ENCODE measurements around the gene COL4A1.

COL4A1 gene

DNA sequence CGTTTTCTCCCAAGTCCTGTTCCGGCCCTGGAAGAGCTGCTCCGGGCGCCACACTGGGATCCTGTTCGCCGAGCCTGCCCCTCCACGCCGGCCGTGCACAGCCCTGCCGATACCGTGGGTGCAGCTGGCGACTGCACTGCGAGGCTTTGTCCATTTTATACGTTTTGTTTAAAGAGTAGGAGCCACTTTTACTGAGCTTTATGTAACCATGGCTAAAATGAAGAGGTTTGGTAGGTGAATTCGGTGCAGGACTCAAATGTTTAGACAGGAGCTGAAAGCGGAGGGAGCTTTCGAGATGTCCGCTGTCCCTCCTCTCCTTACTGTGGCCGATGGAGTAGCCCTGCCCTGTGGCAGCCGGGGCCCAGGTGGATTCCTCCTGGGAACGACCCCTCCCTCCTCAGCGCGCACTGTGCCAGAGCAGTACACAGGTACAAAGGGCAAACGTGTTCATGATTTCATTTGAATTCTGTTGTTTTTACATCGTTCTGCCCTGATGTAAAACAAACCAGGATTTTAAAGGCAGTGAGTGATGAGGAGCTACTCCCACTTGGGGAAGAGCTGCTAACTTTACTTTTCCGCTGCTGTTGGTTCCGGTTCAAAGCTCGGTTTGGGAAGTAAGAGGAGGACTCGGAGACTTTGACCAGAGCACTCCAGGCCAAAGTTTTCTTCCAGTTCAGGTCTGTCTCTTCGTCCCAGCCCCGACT lies 1.9 kb upstream of the COL4A1 start:
- no peak for DNase-seq

DNA sequence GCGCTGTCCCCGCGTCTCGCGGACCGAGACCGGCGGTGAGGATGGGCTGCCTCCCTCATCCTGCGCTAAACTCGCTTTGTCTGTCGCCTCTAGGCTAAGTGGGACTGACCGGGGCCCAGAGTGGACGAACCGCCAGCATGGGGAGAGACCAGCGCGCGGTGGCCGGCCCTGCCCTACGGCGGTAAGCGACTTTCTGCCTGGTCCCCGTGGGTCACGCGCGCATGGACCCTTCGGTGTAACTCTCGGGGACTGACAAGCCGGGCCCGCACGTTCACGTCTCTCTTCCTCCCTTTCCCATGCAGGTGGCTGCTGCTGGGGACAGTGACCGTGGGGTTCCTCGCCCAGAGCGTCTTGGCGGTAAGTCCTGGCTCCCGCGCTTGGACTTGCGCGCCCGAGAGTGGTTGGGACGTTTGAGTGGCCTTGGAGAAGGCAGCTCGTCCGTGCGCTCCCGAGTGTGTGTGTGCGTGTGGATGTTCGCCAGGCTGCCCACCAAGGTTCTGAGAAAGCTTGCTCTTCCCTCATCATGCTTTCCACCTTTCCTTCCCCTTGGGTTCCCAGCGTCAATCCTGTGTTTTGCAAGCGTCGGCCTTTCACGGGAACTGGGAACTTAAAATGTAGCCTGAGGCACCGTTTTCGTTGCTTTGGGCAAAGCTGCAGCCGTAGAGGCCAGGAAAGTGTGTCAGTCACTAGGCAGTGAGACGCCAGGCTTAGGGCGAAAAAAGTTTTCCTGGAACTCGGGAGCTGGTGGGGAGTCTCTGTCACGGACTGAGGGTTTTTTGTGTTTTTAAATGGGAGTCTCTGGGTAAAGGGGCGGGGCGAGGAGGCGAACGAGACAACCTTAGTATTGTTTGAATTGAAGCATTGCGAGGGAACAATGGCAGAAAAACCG lies 1.1 kb upstream of the COL4A1 start:
- DNase-seq: no peak

DNA sequence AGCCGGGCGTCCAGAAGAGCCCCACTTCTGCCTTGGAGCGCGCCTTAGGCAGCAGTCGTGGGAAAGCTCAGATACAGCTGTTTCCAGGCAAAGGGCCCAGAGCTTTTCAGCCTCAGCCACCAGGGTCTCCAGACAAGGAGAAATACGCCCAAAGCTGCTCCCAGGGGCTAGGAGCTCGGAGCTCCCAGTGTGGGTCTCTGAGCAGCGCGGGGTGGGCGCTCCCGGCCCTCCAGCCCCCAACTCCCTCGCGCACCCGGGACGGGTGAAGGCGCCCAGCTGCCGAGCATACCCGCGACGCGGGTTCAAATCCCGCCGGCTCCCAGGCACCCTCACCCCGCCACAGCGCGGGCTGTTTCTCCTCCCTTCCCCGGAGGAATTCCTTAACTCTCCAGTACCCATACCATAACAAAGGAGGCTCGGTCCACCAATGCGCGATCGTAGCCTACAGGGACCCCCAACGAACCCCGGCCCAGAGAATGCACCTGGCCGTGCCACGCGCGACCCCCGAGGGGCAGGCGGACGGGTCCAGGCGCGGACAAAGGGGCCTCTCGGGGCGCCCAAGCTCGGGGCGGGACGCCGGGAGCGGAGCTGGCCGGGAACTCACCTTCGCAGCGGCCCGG lies 507 bp downstream of the COL4A1 start:
- no peak for DNase-seq

DNA sequence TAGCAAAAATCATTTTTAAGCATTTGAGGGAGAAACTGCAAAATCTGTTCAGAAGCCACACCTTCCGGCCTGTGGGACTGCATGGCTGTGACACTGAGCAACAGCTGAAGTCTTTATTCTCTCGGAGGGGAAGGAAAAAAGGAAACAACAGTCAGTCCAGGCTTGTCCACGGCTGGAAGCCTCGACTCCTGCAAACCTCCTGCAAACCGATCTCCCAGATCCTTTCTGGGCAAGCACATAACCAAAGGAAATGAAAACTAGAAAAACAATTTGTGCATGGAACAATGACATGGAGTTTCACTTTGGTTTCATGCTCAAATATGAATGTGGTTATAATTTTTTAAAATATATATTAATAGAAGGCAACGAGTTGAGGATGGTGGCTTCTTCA lies 1.0 kb downstream of the COL4A1 start:
- no peak for DNase-seq

DNA sequence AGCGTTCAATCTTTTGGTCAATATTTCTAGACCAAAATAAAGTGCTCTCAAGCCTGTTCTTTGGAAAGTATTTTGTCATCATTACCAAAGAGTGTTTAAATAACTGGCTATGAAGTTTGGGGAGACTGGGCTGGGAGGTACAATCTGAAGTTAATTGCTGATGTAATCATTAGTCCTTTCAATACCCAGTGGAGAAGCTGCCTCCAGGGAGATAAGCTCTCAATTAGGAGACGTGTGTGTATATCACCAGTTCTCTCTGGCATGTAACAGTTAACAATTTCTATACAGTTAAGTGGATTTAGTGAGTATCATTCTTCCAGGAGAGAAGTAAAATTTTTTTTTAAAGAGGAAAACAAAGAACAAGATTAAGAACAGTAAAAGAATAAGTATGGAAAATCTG lies 1.4 kb downstream of the COL4A1 start:
- DNase-seq: no peak

DNA sequence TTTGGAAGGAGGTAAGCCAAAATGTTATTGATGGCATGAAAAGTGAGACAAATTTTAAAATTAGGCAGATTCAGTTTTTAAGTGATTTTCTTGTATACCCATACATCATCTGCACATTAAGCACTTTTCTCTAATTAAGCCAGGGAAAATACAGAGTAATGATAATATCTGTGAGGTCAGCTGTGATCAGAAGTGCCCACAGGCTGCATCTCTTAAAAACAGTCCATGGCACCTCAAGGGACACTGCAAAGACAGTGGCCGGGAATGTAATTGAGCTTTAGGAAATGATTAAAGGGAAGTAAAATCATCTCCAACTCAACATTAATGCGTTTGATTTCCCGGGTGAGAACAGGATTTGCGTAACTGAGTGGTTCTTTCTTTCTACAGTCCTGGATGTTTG lies 2.0 kb downstream of the COL4A1 start:
- no peak for DNase-seq

DNA sequence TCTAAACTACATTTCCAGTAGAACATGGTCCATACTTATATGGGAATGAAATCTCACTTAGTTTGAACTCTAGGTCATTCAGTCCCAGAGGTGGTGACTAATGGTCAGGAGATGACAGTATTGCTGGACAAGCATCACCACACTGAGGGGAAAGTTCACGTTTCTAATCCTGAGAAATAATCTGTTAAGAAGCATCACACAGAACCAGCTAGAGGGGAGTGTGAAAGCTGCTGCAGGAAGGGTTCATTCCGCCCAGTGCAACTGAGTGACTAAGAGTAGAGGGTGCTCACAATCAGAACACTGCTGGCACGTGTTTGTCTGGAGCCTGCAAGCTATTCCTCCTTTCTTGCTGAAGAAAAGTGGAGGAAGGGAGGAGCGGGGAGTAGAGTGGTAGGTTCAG lies 2.7 kb downstream of the COL4A1 start:
- no peak for DNase-seq

DNA sequence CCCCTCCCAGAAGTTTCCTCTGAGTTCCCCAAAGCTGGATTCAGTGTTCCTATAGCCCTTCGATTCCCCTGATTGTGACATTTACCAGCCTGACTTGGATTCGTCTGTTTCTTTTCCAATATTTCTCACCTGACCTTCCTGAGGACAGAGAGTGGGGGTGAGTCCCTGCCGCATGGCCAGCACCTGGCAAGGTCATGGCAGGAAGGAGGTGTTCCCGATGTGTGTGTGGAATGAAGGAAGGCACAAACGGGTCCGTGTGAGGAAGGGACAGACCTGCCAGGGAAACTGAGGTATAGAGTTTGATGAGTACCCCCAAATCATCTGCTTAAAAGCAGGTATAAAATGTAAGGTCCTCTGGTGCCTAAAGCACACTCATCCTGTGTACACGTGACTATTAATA lies 3.3 kb downstream of the COL4A1 start:
- no peak for DNase-seq

DNA sequence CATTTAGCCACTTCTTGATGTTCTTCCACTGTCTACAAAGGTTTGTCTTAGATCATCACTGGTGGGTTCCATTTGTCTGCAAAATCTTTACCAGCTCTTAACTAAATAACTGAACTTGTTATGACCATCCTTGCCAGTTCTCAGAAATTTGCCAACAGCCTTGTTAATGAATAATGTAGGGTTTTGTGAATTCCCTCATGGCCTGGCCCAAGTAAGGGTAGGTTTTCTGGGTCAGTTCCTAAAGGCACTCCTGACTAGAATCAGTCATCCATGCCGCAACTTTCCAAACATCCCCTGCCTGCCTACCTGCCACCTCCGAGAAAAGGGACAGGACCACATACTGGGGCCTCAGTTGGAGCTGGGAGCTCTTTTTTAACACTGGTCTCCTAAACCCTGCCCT lies 4.0 kb downstream of the COL4A1 start:
- DNase-seq: no peak

DNA sequence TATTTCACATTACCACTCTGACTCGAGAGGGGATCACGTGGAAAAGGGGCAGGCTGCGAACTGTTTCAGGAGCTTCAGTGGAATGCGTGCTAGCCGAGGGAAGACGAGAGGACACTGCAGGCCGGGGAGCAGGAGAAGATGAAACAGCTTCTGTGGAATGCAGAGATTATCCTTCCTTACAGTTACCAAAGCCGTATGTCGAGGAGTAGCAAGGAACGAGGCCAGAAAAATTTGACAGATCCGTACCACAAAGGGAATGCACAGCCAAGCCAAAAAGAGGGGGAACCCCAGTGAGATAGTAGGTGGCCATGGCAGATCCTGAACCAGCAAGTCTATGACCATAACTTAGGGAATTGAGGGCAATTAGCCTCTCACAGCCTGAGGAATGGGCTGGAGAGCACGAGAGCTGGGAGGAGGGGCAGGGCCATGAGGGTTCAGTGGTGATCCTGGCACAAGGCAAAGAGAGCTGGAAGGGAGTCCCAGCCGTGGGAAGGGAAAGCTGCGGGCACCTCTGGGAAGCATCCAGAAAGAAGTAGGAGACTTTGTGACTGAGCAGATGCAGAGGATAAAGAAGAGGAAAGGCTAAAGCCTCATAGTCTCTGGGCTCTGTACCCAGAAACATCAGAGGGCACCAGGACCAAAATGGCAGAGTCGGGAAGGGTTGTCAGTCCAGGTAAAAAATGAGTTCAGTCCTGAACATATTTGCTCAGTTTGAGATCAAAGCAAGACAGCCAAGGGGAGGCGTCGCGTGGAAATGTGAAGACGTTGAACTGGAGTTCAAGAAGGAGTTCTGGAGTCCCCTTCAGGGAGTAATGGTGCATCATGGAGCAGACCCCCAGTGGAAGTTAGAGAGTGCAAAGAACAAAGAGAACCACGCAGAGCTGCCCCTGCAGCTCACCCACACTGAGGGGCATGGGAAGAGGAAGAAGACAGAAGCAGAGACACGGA lies 5.1 kb downstream of the COL4A1 start:
- no peak for DNase-seq

DNA sequence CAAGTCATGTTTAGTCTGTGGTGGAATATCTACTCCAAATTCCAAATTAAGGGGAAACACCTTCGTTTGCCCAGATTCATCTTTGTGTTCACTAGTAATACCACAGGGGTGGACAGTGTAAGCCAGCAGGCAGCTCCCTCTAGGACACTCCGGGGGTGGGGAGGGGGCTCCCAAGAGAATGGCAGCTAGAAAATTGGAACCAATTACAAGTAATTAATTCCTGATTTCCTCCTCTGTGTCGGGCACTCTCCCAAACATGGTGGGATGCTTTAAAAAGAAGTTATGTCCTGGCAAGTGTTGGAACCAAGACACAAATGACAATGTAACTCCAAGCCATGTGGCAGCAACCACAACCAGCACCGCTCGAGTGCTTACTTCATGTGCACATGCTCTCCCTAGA lies 5.9 kb downstream of the COL4A1 start:
- no peak for DNase-seq

DNA sequence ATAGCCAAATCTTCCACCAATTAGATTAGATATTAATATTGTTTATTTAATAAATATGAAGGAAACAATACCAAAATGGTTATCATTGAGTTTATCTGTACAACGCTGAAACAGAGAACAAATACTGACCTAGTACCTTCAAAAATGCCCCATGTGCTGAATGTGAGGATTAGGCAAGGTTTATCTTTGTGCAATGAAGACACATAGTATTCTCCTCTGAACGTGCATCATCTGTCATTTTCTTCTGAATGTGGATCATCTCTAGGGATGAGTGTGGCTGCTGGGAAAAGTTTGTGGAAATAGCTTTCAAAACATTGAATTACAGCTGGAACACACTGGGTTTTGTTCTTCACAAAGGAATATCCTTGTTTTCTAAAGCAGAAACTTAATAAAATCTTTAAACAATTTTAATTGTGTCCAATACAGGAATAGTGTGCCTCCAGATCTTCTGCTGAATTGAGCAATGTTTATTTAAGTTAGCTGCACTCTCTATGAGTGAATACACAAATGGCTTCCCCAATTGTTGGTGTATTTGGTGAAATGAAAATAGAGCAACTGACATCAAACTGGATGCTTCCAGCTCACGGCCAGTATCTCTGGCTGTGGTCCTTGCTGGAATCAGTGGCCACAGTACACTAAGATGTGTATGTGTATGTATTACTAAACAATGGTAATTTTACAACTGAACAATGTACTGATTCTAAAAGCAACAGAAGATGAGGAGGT lies 6.7 kb downstream of the COL4A1 start:
- DNase-seq: no peak

DNA sequence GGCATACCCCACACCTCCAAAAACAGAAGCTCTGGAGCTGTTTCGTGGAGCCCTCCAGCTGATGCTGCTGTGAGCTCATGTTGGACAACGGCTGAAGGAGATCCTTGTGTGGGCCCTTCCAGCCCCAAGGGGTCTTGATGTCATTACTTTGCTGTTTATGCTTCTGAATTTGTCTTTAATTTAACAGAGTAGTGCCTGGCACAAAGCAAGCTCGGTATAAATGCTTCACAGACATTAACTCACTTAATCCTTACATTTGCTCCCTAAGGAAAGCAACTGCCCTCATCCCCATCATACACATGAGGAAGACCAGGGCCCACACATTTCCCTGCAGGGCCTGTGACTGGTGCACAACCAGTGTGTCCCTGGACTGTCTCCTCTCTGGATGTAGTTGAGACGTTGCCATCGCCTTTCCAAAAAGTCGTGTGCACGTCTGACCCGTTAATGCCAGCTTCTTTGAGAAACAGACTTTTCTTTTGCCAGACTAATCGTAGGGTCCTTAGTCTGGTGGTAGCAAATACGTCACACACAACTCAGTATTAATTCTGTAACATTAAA lies 7.6 kb downstream of the COL4A1 start:
- no peak for DNase-seq

DNA sequence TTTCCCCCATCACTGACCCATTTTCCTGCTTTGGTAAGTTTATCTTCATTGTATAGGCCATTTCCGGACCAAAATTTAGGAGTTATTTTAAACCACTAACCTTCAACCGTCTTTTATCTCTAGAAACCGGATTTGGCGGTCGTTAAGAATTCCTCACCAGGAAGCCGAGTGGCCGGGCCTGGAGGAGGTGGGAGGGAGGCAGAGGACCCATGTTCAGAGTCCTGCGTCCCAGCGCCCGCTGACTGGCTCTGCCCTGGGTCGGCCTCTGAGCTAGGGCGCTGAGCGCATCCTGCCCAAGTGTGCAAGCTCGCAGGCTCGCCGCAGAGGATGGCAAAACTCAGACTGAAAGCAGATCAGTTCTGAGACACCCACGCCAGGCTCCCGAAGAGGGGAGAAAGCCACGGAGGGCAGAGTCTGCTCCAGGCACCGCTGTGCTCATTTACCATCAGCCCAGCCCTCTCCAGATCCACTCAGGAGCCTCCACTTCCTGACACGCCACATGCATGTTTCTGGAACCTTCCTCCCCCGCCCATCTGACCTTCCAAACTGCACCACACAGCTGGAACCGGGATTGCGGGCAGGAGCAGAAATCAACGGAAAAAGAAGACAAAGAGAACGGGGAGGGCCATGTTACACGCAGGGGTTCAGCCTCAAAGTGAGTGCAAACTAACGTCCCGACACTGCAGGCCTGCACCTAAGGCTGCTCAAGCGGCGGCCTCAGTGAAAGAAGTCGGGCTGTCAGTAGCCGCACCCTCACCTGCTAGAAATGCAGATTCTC lies 8.3 kb downstream of the COL4A1 start:
- peak in 1 of 2 donors; percentile 54 for DNase-seq

DNA sequence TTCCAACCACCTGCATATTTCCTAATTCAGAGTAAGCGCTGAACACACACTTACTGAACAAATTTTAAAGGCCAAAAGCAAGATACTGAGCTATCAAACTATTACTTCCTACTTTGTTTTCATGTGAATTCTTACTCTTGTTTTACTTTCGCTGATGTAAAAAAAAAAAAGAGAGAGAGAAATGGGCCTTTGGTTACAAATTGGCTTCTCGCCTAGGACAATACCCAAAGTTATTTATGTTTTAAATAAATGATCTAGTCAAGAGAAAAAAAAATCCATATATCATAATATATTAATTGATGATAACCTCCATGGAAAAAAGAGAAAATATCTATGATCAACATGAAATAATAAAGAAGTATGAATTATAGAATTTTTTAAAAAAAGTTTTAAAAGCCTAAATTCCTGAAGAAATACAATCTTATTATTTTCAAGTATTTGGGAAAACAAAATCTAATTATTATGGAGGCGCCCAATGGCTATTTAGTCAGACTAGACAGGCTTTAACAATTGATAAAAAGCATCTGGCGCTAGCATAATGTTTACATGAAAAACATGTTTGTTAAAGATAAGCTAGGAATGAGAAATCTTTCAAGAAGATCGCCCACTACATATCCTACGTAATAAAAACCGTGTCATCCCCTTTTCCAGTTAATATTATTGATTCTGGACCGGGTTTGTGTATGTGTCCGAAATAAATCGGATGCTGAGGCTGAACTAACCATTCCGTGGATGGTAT lies 9.0 kb downstream of the COL4A1 start:
- DNase-seq: no peak

DNA sequence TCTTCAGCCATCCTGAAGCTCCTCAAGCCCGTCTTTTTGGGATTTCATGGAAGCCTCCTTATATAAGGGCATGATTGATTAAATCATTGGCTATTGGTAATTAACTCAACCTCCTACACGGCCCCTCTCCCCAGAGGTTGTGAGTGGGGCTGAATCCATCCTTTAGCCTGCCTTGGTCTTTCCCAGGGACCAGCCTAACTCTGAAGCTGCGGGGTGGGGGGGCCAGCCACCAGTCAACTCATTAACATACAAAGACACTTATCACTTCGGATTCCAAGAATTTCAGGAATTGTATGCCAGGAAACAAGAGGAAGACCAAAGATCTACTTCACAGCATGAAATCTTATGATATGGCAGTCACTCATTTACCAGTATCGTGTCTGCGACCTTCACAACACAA lies 9.9 kb downstream of the COL4A1 start:
- DNase-seq: no peak

DNA sequence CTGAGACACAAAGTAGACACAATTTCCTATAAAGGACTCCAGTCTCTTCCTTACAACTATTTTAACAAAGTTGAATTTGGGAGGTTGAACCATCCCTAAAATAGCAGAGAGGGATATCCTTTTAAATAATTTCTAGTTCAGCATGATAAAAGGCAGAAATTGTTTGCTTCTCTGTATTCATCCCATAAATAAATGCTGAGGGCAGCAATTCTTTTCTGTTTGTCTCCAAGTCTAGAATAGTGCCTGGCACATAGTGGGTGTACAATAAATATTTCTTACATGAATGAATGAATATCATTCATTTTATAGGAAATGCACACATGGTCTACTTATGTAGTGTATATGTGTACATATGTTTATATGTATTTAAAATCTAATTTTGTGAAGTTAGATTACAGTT lies 12.3 kb downstream of the COL4A1 start:
- DNase-seq: no peak

DNA sequence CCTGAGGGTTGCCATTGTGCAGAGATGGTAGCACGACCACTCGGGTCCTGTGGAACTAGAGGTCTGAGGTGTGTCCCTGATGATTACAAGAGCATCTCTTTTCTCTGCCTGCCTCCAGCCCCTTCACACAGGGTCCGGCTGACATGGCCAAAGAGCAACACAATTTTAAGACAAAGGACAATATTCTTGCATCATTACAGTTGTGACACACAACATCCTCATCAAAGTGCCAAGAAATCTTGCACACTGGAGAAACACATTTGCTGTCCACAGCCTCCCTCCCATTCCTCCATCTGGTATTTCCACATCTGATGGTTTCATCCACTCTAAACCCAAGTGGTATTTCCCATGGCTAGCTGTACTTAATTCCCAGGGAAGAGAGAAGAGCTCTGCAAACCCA lies 12.8 kb downstream of the COL4A1 start:
- no peak for DNase-seq

DNA sequence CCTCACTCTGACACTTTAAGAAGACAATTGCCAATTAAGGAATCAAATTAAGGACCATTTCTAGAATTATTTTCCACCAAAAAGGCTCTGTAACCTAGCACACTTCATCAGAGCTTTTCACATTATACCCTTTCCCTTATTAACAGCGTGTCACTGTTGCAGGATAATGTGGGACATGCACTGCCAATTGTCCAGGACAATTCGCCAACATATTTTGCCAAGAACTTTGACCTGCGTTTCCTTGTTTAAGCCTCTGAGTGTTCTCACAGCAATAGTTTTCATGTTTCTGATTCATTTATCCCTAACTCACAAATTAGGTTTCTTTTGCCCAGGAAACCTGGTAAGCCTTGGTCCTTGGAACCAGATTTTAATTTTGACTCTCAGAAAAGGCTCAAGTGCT lies 13.3 kb downstream of the COL4A1 start:
- DNase-seq: no peak

DNA sequence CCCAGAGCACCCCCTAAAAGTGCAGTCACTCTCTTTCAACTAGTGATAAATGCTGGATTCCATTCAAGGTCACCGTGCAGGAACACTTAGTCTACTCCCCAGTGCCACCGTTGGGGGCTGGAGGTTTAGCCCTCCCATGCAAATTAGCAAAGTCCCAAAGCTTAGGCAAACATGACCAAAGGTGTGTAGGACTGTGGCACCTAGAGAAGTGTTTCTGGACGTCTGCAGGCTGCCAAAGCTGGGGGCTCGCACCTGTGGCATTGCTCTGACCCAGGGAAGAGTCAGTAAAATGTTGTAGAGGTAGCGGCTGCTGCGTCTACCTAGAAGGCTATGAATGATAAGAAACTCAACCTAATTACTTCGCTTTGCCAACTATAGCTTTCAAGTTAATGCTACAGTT lies 13.9 kb downstream of the COL4A1 start:
- DNase-seq: no peak
